Measurements from ENCODE around the gene VWF. TPM values are rescaled to one million over a fixed set of nuclear protein-coding genes. Genes with fewer than 3 reads are reported as not detected.

VWF gene
- polyA plus RNA-seq, 1 donor (not counting 4 experiments of a cell fraction or from before 2014, with no cell fraction given) = 0.01 TPM

DNA sequence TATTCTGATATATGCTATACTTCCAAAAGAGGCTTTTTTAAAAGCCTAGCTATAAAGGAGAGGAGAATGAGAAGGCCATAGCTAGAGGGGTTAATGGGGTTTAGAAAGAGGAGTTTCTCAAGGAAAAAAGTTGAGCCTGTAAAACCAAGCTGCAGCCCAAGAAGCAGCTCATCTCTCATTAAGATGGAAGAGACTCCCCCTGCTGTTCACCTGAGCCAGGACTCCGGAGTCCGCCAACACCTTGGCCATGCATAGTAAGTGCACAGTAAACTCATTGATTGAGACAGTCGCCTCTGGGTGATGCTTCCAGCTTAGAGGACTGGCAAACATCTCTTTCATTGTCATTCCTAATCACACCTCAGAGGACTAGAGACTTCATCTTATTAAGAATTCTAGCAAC is 225.6 kb downstream of the VWF start:
- DNase-seq (ENCODE audit: low read depth, low spot score) (no peak), FAIRE-seq (no peak)
- Histone ChIP-seq H3K27me3 (ENCODE audit: control insufficient read depth, extremely low read depth, insufficient read depth, low read length) (no peaks in the 10 kb centered on the region), H4K20me1 (ENCODE audit: control insufficient read depth, extremely low read depth, insufficient read depth, low read length) (no peaks in the 10 kb centered on the region), H3K9me3 (ENCODE audit: control insufficient read depth, low read depth, low read length) (no peaks in the 10 kb centered on the region), H2AFZ (ENCODE audit: control insufficient read depth, low read length) (no peak overlapping the region), H3K9ac (ENCODE audit: control insufficient read depth, extremely low read depth, insufficient read depth, low read length) (no peak overlapping the region), H3K9me1 (ENCODE audit: control insufficient read depth, extremely low read depth, insufficient read depth, low read length) (no peaks in the 10 kb centered on the region), H3K4me3 (ENCODE audit: control insufficient read depth in 2 of 3, extremely low read depth in 1 of 3, insufficient read depth in 2 of 3, low read depth in 1 of 3, low read length in 3 of 3) (no peak overlapping the region), H3K27ac (ENCODE audit: control insufficient read depth, insufficient read depth, low read length) (no peak overlapping the region), H3K4me1 (ENCODE audit: control insufficient read depth, extremely low read depth, insufficient read depth, low read length) (no peaks in the 10 kb centered on the region), H3K79me2 (ENCODE audit: control insufficient read depth, insufficient read depth, low read length) (no peaks in the 10 kb centered on the region), H3K4me2 (ENCODE audit: control insufficient read depth, extremely low read depth, insufficient read depth, low read depth, low read length) (no peak overlapping the region), H3K36me3 (ENCODE audit: control insufficient read depth in 2 of 2, extremely low read depth in 1 of 2, insufficient read depth in 2 of 2, low read length in 2 of 2) (no peaks in the 10 kb centered on the region)
- dilution Hi-C loops (cut with MboI; ENCODE audit: extremely low pct_ligation_motif_present, low sequenced_read_pairs) = no loop called here
- TF ChIP-seq EZH2 (IDR thresholded peaks at IDR 0.05; ENCODE audit: low read length) = no peak
- peak in 1 of 3 experiments; percentile 17 for TF ChIP-seq CTCF (optimal IDR thresholded peaks at IDR 0.05 in 1 of 3, IDR thresholded peaks at IDR 0.05 in 1 of 3, conservative IDR thresholded peaks at IDR 0.05 in 1 of 3; ENCODE audit: extremely low read depth in 1 of 3, insufficient read depth in 2 of 3, low read length in 3 of 3)

Small RNA genes lying within 50 kb of the gene (small RNA-seq; reads per million reads assigned to genes)
- 0 reads per million in 3 experiments for gene RN7SL69P (ENCODE audit: insufficient read length in 3 of 3, low read depth in 3 of 3, low replicate concordance in 1 of 3)

Other genes starting within 250 kb of the VWF start
- 0.14 to 0.44 TPM (median 0.28 TPM) in 3 replicates for gene ANO2, start 179.4 kb downstream of the VWF start, polyA plus RNA-seq
- gene CD9, start 75.7 kb upstream of the VWF start, polyA plus RNA-seq = 922 to 1,166 TPM (median 1,084 TPM) in 3 replicates
- 0.74 to 1.9 TPM (median 0.81 TPM) in 3 replicates for gene PLEKHG6, start 186.0 kb upstream of the VWF start, polyA plus RNA-seq
- gene TNFRSF1A, start 217.4 kb upstream of the VWF start, polyA plus RNA-seq = 54.0 to 157 TPM (median 101 TPM) in 3 replicates